GM12878 (cell line): ENCODE data around the gene CARD16. TPM values are rescaled to one million over a fixed set of nuclear protein-coding genes. Genes with fewer than 3 reads are reported as not detected.

ENCODE experiments used
- ATAC-seq: fragments of 200-7000 bp; cut with Tn5 transposase; 3 replicates; pipeline ENCODE4 v1.9.1; 2020; ENCODE audit warnings: mild to moderate bottlenecking, moderate library complexity
- BruUV-seq: library from RNA; stranded (reverse); fragments of 400-500 nt; replicated peaks from 2 replicates; lab custom pipeline; 2021; lab: Mats Ljungman, UMichigan
- CTCF ChIA-PET: fragments of 300-600 bp; sonication (Branson Sonifier 250); formaldehyde crosslinking; extraction: SDS; loops from one replicate; lab custom pipeline; 2021; ENCODE audit warnings: inconsistent platforms; lab: Yijun Ruan, JAX
- POLR2A ChIA-PET: fragments of 350-600 bp; formaldehyde crosslinking; extraction: SDS; loops from one replicate; lab custom pipeline; 2021; ENCODE audit warnings: inconsistent platforms; lab: Charles Lee
- RAD21 ChIA-PET: fragments of 300-600 bp; sonication (Branson Sonifier 250); formaldehyde crosslinking; loops from one replicate; lab custom pipeline; 2023; ENCODE audit warnings: antibody characterized with exemption; ENCODE audit not compliant: unreplicated experiment; lab: Charles Lee
- SMC1A ChIA-PET: fragments of 300-600 bp; sonication (Branson Sonifier 250); formaldehyde crosslinking; loops from one replicate; lab custom pipeline; 2023; ENCODE audit not compliant: unreplicated experiment, uncharacterized antibody; lab: Charles Lee
- DNase-seq: peaks from one replicate; pipeline ENCODE4 v3.0.0-alpha.2; 2011; ENCODE audit warnings: low read depth, low spot score
- FAIRE-seq: peaks from 3 replicates; lab custom pipeline; 2011; peaks lifted over from hg19 to GRCh38; lab: Jason Lieb, UNC
- H2AFZ ChIP-seq: 2 replicates; pipeline ENCODE4 v1.6.0; 2011; ENCODE audit warnings: low read depth, low read length, control low read depth; ENCODE audit not compliant: control insufficient read depth
- H3K27ac ChIP-seq: 2 replicates; pipeline ENCODE4 v1.5.1; 2011; ENCODE audit warnings: control low read depth; ENCODE audit not compliant: control insufficient read depth, insufficient read depth
- H3K27me3 ChIP-seq, 2 experiments: replicated peaks in 1 of 2; 2 replicates each; pipeline versions ENCODE4 v1.6.0 to v1.6.1; 2011; ENCODE audit warnings: low read length in 1 of 2; ENCODE audit not compliant: control insufficient read depth in 2 of 2, insufficient read depth in 2 of 2
- H3K36me3 ChIP-seq, 2 experiments: 2 replicates each; pipeline ENCODE4 v1.5.1; 2011; ENCODE audit warnings: low read length in 1 of 2; ENCODE audit not compliant: control insufficient read depth in 2 of 2, insufficient read depth in 2 of 2
- H3K4me1 ChIP-seq: 2 replicates; pipeline ENCODE4 v1.6.1; 2011; ENCODE audit warnings: mild to moderate bottlenecking, low read length, moderate library complexity, mixed read lengths; ENCODE audit not compliant: control insufficient read depth, insufficient read depth
- H3K4me2 ChIP-seq: 2 replicates; pipeline ENCODE4 v1.6.0; 2011; ENCODE audit warnings: control low read depth; ENCODE audit not compliant: control insufficient read depth, insufficient read depth
- H3K4me3 ChIP-seq: fragments of 200-600 bp; sonication (generic); 2 replicates; pipeline ENCODE4 v1.5.1; 2016
- H3K79me2 ChIP-seq: 2 replicates; pipeline ENCODE4 v1.6.0; 2011; ENCODE audit warnings: low read length; ENCODE audit not compliant: control insufficient read depth, insufficient read depth
- H3K9ac ChIP-seq: 2 replicates; pipeline ENCODE4 v1.8.0; 2011; ENCODE audit warnings: low read length, control low read depth, mixed read lengths; ENCODE audit not compliant: control insufficient read depth, insufficient read depth
- H3K9me3 ChIP-seq: replicated peaks from 3 replicates; pipeline ENCODE4 v1.5.1; 2011; ENCODE audit warnings: mild to moderate bottlenecking, low read length; ENCODE audit not compliant: control insufficient read depth, insufficient read depth
- H4K20me1 ChIP-seq: 2 replicates; pipeline ENCODE4 v1.6.0; 2011; ENCODE audit not compliant: control insufficient read depth, insufficient read depth
- CBX5 ChIP-seq: sonication (generic); IDR thresholded peaks from 2 replicates; pipeline ENCODE4 v1.6.1; 2016; ENCODE audit warnings: low read depth, moderate library complexity, mild to moderate bottlenecking, inconsistent platforms
- CREB1 ChIP-seq: IDR thresholded peaks from 2 replicates; pipeline ENCODE4 v1.6.1; 2012; ENCODE audit warnings: low read depth, mild to moderate bottlenecking, inconsistent platforms
- EP300 ChIP-seq, 2 experiments: fragments of 150-350 bp in 1 of 2; IDR thresholded peaks; 2 replicates each; pipeline ENCODE4 v1.6.1; 2011 to 2012; ENCODE audit warnings: low read depth in 2 of 2, low read length in 2 of 2, borderline replicate concordance in 1 of 2, improper control_type of control experiment in 1 of 2, inconsistent platforms in 1 of 2; ENCODE audit not compliant: control insufficient read depth in 1 of 2
- JUNB ChIP-seq: IDR thresholded peaks from 2 replicates; pipeline ENCODE4 v1.6.1; 2016; ENCODE audit warnings: antibody characterized with exemption, mild to moderate bottlenecking
- KDM1A ChIP-seq: fragments of 200-600 bp; sonication (generic); IDR thresholded peaks from 2 replicates; pipeline ENCODE4 v1.6.1; 2016; ENCODE audit warnings: borderline replicate concordance
- NR2C1 ChIP-seq: fragments of 450-650 bp; IDR thresholded peaks from 2 replicates; pipeline ENCODE4 v1.6.1; 2017; ENCODE audit warnings: antibody characterized with exemption, mild to moderate bottlenecking, moderate library complexity
- NRF1 ChIP-seq: conservative IDR thresholded peaks from 2 replicates; pipeline ENCODE4 v1.6.1; 2011; ENCODE audit warnings: mild to moderate bottlenecking, low read depth, low read length, improper control_type of control experiment
- SMARCA5 ChIP-seq: fragments of 450-650 bp; IDR thresholded peaks from 2 replicates; pipeline ENCODE4 v1.6.1; 2017; ENCODE audit warnings: mild to moderate bottlenecking
- SRF ChIP-seq, 2 experiments: IDR thresholded peaks; 2 replicates each; pipeline ENCODE4 v1.6.1; 2011; ENCODE audit warnings: low read depth in 2 of 2, low read length in 2 of 2, mild to moderate bottlenecking in 1 of 2, moderate library complexity in 1 of 2
- WGBS: methylation state at CpG from one replicate; pipeline ENCODE4 v1.1.6; 2016; ENCODE audit warnings: low lambda C conversion rate; ENCODE audit not compliant: insufficient replicate concordance, insufficient coverage; ENCODE audit errors: missing lambda C conversion rate; 5-methylcytosine and 5-hydroxymethylcytosine counted together
- in situ Hi-C: fragments of 300-500 bp; cut with MboI; formaldehyde crosslinking; loops from 9 replicates; pipeline ENCODE4 v1.14.3; 2018; ENCODE audit warnings: mixed read lengths
- intact Hi-C: fragments of 100-400 bp; cut with micrococcal nuclease; formaldehyde crosslinking; loops from one replicate; pipeline ENCODE4 v1.14.2; 2022; ENCODE audit not compliant: unreplicated experiment
- polyA plus RNA-seq, 11 experiments: library from polyadenylated mRNA; depleted of rRNA in 4 of 11; unstranded in 6 of 11; stranded (reverse) in 5 of 11; fragments of >200 nt; fragmentation: Nextera tagmentation in 4 of 11; fragmentation: Illumina TruSeq in 1 of 11; extraction: Ambion mirVana in 4 of 11; extraction: Trizol in 1 of 11; gene quantifications; 1 replicate in 1 of 11; 2 replicates in 10 of 11; pipeline versions ENCODE4 v1.2.1 to v1.2.3, GENCODE V29; 2011 to 2016; ENCODE audit warnings: inconsistent platforms in 2 of 11, missing spikeins in 2 of 11, low read depth in 1 of 11
- total RNA-seq, 4 experiments: library from RNA; depleted of rRNA in 3 of 4; stranded (reverse); fragments of >200 nt in 3 of 4; fragmentation: Illumina TruSeq in 1 of 4; extraction: Trizol in 1 of 4; gene quantifications; 2 replicates each; pipeline versions ENCODE4 v1.2.1 to v1.2.3, GENCODE V29; 2013 to 2021
- TF ChIP-seq, protein P1 (sequence below): IDR thresholded peaks from 2 replicates; pipeline ENCODE4 v1.6.1; 2012; ENCODE audit warnings: low read depth, low read length, improper control_type of control experiment
- TF ChIP-seq, protein P2 (sequence below): IDR thresholded peaks from 2 replicates; pipeline ENCODE4 v1.6.1; 2012; ENCODE audit warnings: low read depth, low read length, improper control_type of control experiment

CARD16 gene
- total and polyA plus RNA-seq, 10 of the 15 experiments (the other 5 are each of a cell fraction or from before 2014, with no cell fraction given), result 11.8 to 76.3 (median 25.9) TPM

DNA sequence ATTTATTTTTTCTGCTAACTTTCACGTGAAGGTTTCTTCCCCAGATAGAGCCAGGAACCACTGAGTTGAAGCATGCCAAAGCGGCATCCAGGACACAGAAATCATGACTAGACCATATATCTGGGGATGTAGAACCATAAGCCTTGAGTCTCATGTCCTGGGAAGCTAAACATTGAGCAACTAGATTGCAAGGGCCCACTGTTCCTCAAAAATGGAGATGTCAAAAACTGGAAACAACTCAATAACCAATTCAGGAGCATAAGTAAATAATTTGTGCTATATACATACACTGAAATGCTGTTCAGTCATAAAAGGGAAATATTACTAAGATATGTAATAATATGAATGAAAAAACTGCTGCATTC lies 29.0 kb upstream of the CARD16 start:
- no peak overlapping the region for H3K4me2 ChIP-seq
- no TSS peak for BruUV-seq

More for the DNA sequence above, 29.0 kb upstream of the CARD16 start:
- no peak for ATAC-seq
- ChIA-PET POLR2A (no interaction called here), RAD21 (no interaction called here), CTCF (no interaction called here), SMC1A (no interaction called here)
- no peaks in the 10 kb centered on the region for H3K79me2 ChIP-seq
- intact Hi-C loops (no loop called here), in situ Hi-C loops (no loop called here)
- TF ChIP-seq NR2C1, result no peak
- TF ChIP-seq JUNB, result no peak
- no peak for TF ChIP-seq EP300 (IDR thresholded peaks at IDR 0.05; ENCODE audit: borderline replicate concordance in 1 of 2, control insufficient read depth in 1 of 2, low read depth in 2 of 2, low read length in 2 of 2)
- no peak for TF ChIP-seq CBX5
- TF ChIP-seq KDM1A, result no peak
- no peak for TF ChIP-seq NRF1
- no peak for TF ChIP-seq SRF (IDR thresholded peaks at IDR 0.05; ENCODE audit: low read depth in 2 of 2, low read length in 2 of 2)
- no peak for TF ChIP-seq CREB1
- TF ChIP-seq, protein P1, sequence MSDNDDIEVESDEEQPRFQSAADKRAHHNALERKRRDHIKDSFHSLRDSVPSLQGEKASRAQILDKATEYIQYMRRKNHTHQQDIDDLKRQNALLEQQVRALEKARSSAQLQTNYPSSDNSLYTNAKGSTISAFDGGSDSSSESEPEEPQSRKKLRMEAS, result no peak
- TF ChIP-seq SMARCA5, result no peak
- TF ChIP-seq, protein P2, sequence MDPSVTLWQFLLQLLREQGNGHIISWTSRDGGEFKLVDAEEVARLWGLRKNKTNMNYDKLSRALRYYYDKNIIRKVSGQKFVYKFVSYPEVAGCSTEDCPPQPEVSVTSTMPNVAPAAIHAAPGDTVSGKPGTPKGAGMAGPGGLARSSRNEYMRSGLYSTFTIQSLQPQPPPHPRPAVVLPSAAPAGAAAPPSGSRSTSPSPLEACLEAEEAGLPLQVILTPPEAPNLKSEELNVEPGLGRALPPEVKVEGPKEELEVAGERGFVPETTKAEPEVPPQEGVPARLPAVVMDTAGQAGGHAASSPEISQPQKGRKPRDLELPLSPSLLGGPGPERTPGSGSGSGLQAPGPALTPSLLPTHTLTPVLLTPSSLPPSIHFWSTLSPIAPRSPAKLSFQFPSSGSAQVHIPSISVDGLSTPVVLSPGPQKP, result no peak
- H2AFZ ChIP-seq, result no peak overlapping the region
- FAIRE-seq, result no peak
- no peak for DNase-seq
- no peak overlapping the region for H3K9ac ChIP-seq
- H3K27ac ChIP-seq, result no peak overlapping the region
- H3K4me1 ChIP-seq, result no peaks in the 10 kb centered on the region
- no peak overlapping the region for H3K4me3 ChIP-seq
- H4K20me1 ChIP-seq, result no peaks in the 10 kb centered on the region
- H3K36me3 ChIP-seq, result no peaks in the 10 kb centered on the region
- 0 out of 4 replicates have a peak, but pooled peaks cover 0 to 2% of the 10 kb centered on the region in 2 experiments for H3K27me3 ChIP-seq
- 62% methylated on average over 2 of the region's 2 CpGs for WGBS
- H3K9me3 ChIP-seq, result no peaks in the 10 kb centered on the region
